Ishikawa (cell line): ENCODE data around the gene RFFL.

Source experiments
- EP300 ChIP-seq: IDR thresholded peaks from 2 replicates; pipeline ENCODE4 v1.6.1; 2012; ENCODE audit warnings: borderline replicate concordance
- FOXM1 ChIP-seq: IDR thresholded peaks from 2 replicates; pipeline ENCODE4 v1.6.1; 2012; ENCODE audit warnings: low read depth, borderline replicate concordance
- NFIC ChIP-seq: IDR thresholded peaks from 2 replicates; pipeline ENCODE4 v1.6.1; 2012
- RAD21 ChIP-seq: IDR thresholded peaks from 2 replicates; pipeline ENCODE4 v1.6.1; 2012; ENCODE audit warnings: low read depth
- REST ChIP-seq: IDR thresholded peaks from 2 replicates; pipeline ENCODE4 v1.6.1; 2012; ENCODE audit warnings: low read depth, mild to moderate bottlenecking
- TAF1 ChIP-seq: IDR thresholded peaks from 2 replicates; pipeline ENCODE4 v1.6.1; 2012; ENCODE audit warnings: low read depth, mild to moderate bottlenecking
- TEAD4 ChIP-seq: IDR thresholded peaks from 2 replicates; pipeline ENCODE4 v1.6.1; 2012
- ZBTB7A ChIP-seq: IDR thresholded peaks from 2 replicates; pipeline ENCODE4 v1.6.1; 2012; ENCODE audit warnings: low read depth

GRCh38 chr17:35030780-35031179 lies 32.7 kb downstream of the RFFL start:
- no peak for TF ChIP-seq TAF1
- TF ChIP-seq RAD21: no peak
- no peak for TF ChIP-seq NFIC
- TF ChIP-seq REST: no peak
- no peak for TF ChIP-seq ZBTB7A
- TF ChIP-seq TEAD4: no peak
- TF ChIP-seq EP300: no peak
- no peak for TF ChIP-seq FOXM1
